Uterus (tissue), 2 donors: ENCODE data around the gene ARHGAP1.

ENCODE experiments used
- POLR2A ChIP-seq, 2 donors: fragments of 450-650 bp; IDR thresholded peaks; one replicate each; pipeline ENCODE4 v1.6.1; 2016; ENCODE audit warnings: antibody characterized with exemption in 2 of 2, mild to moderate bottlenecking in 1 of 2, moderate library complexity in 1 of 2
- TF ChIP-seq, protein P1 (sequence below), 4 experiments: fragments of 200-600 bp in 2 of 4; fragments of 450-650 bp in 2 of 4; sonication (generic) in 2 of 4; IDR thresholded peaks; one replicate each; pipeline ENCODE4 v1.5.1; 2016 to 2019; ENCODE audit warnings: antibody characterized with exemption in 4 of 4, mild to moderate bottlenecking in 2 of 4, moderate library complexity in 1 of 4

- TF ChIP-seq, protein P1, sequence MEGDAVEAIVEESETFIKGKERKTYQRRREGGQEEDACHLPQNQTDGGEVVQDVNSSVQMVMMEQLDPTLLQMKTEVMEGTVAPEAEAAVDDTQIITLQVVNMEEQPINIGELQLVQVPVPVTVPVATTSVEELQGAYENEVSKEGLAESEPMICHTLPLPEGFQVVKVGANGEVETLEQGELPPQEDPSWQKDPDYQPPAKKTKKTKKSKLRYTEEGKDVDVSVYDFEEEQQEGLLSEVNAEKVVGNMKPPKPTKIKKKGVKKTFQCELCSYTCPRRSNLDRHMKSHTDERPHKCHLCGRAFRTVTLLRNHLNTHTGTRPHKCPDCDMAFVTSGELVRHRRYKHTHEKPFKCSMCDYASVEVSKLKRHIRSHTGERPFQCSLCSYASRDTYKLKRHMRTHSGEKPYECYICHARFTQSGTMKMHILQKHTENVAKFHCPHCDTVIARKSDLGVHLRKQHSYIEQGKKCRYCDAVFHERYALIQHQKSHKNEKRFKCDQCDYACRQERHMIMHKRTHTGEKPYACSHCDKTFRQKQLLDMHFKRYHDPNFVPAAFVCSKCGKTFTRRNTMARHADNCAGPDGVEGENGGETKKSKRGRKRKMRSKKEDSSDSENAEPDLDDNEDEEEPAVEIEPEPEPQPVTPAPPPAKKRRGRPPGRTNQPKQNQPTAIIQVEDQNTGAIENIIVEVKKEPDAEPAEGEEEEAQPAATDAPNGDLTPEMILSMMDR (IDR thresholded peaks at IDR 0.05): no peak
- TF ChIP-seq POLR2A (IDR thresholded peaks at IDR 0.05): no peak
Measured at GRCh38 chr11:46635557-46636139, 64.8 kb downstream of the ARHGAP1 start.
